Calu3 (cell line): Measurements from ENCODE around the gene UQCC3. TPM values are rescaled to one million over a fixed set of nuclear protein-coding genes. Genes with fewer than 3 reads are reported as not detected.

Source experiments
- BruUV-seq: library from RNA; stranded (reverse); fragments of 400-500 nt; replicated peaks from 2 replicates; lab custom pipeline; 2021; lab: Mats Ljungman, UMichigan
- CTCF ChIA-PET: fragments of 300-600 bp; sonication (Branson Sonifier 250); formaldehyde crosslinking; loops from one replicate; lab custom pipeline; 2022; ENCODE audit warnings: antibody characterized with exemption; lab: Charles Lee
- DNase-seq: peaks from one replicate; pipeline ENCODE4 v3.0.0; 2022
- H3K27ac Mint-ChIP-seq: one replicate; pipeline ENCODE4 v1.8.0; 2022; ENCODE audit warnings: mixed read lengths; ENCODE audit not compliant: unreplicated experiment
- H3K27me3 Mint-ChIP-seq: one replicate; pipeline ENCODE4 v1.8.0; 2022; ENCODE audit warnings: mixed read lengths; ENCODE audit not compliant: unreplicated experiment
- H3K36me3 Mint-ChIP-seq: one replicate; pipeline ENCODE4 v1.8.0; 2022; ENCODE audit warnings: mild to moderate bottlenecking, moderate library complexity, mixed read lengths; ENCODE audit not compliant: insufficient read depth, unreplicated experiment
- H3K4me1 Mint-ChIP-seq: one replicate; pipeline ENCODE4 v1.8.0; 2022; ENCODE audit warnings: mild to moderate bottlenecking, low read depth, mixed read lengths; ENCODE audit not compliant: unreplicated experiment
- H3K4me3 Mint-ChIP-seq: one replicate; pipeline ENCODE4 v1.8.0; 2022; ENCODE audit warnings: mild to moderate bottlenecking, low read depth, moderate library complexity, mixed read lengths; ENCODE audit not compliant: unreplicated experiment
- H3K9me3 Mint-ChIP-seq: one replicate; pipeline ENCODE4 v1.8.0; 2022; ENCODE audit warnings: low read depth, mixed read lengths; ENCODE audit not compliant: unreplicated experiment
- CTCF ChIP-seq: fragments of 200-600 bp; IDR thresholded peaks from one replicate; pipeline ENCODE4 v1.8.0; 2022; ENCODE audit warnings: antibody characterized with exemption; ENCODE audit not compliant: unreplicated experiment
- intact Hi-C: fragments of 100-400 bp; cut with micrococcal nuclease; formaldehyde crosslinking; loops from one replicate; pipeline ENCODE4 v1.10.0; 2022; ENCODE audit not compliant: unreplicated experiment
- total RNA-seq: library from RNA; stranded (reverse); gene quantifications from 2 replicates; pipeline ENCODE4 v1.2.3, GENCODE V29; 2022

The UQCC3 gene
- total RNA-seq, 1 experiment from 2014 or later: 11.4 TPM

GRCh38 chr11:62644220-62644619 lies 27.3 kb upstream of the UQCC3 start:
- Mint-ChIP-seq H3K9me3 (no peaks in the 10 kb centered on the region), H3K27ac (no peak overlapping the region), H3K4me1 (no peaks in the 10 kb centered on the region), H3K36me3 (peaks cover 68% of the 10 kb centered on the region), H3K27me3 (no peaks in the 10 kb centered on the region), H3K4me3 (peak overlapping the region; percentile 93)
- TF ChIP-seq CTCF: no peak
- DNase-seq: no peak
- BruUV-seq: no TSS peak
- CTCF ChIA-PET: no interaction called here
- intact Hi-C loops: no loop called here

GRCh38 chr11:62645671-62645945 lies 25.9 kb upstream of the UQCC3 start:
- no TSS peak for BruUV-seq
- CTCF ChIA-PET: interaction anchor here (0.9 to 1.1 kb wide), 3 partner anchors 24 to 54 kb away, joined by 3 to 4 read pairs (median 3); partner anchors contain the start of genes B3GAT3 and TUT1
- intact Hi-C loops: no loop called here

GRCh38 chr11:62645946-62646824 lies 25.3 kb upstream of the UQCC3 start, which contains the start of gene GANAB:
TSS of gene GANAB (minus strand) at chr11:62646613. CDS start at chr11:62646599, 14 bp downstream.
- CTCF ChIA-PET: interaction anchor here (0.6 to 1.1 kb wide), 6 partner anchors 24 to 392 kb away, joined by 3 to 6 read pairs (median 4); partner anchors contain the start of genes B3GAT3 and TUT1
- no peaks in the 10 kb centered on the region for H3K4me1 Mint-ChIP-seq
- BruUV-seq: TSS peak; percentile 31
- intact Hi-C loops: loop anchor here (1.0 kb wide), 1 partner anchor 10 kb away; no protein-coding TSS in a partner anchor
- TF ChIP-seq CTCF: no peak
- H3K27ac Mint-ChIP-seq: peak within 1 kb of the TSS; percentile 91
- no peaks in the 10 kb centered on the region for H3K27me3 Mint-ChIP-seq
- H3K9me3 Mint-ChIP-seq: no peaks in the 10 kb centered on the region
- peaks cover 51% of the 10 kb centered on the region for H3K36me3 Mint-ChIP-seq
- peak within 1 kb of the TSS; percentile 93 for H3K4me3 Mint-ChIP-seq
- DNase-seq: peak; percentile 98

More at GRCh38 chr11:62645671-62645945, 25.9 kb upstream of the UQCC3 start:
- DNase-seq: no peak
- TF ChIP-seq CTCF: no peak
- no peaks in the 10 kb centered on the region for H3K9me3 Mint-ChIP-seq
- peak overlapping the region; percentile 91 for H3K27ac Mint-ChIP-seq
- no peaks in the 10 kb centered on the region for H3K4me1 Mint-ChIP-seq
- H3K4me3 Mint-ChIP-seq: peak overlapping the region; percentile 93
- peaks cover 55% of the 10 kb centered on the region for H3K36me3 Mint-ChIP-seq
- no peaks in the 10 kb centered on the region for H3K27me3 Mint-ChIP-seq

- no peak for TF ChIP-seq CTCF
- H3K9me3 Mint-ChIP-seq: no peaks in the 10 kb centered on the region
- CTCF ChIA-PET: interaction anchor here (0.6 kb wide), 2 partner anchors 25 to 392 kb away, joined by 3 to 6 read pairs; no protein-coding TSS in a partner anchor
- no peak for DNase-seq
- no TSS peak for BruUV-seq
- H3K36me3 Mint-ChIP-seq: peaks cover 46% of the 10 kb centered on the region
- no peaks in the 10 kb centered on the region for H3K27me3 Mint-ChIP-seq
- peak overlapping the region; percentile 93 for H3K4me3 Mint-ChIP-seq
- H3K4me1 Mint-ChIP-seq: no peaks in the 10 kb centered on the region
- peak overlapping the region; percentile 91 for H3K27ac Mint-ChIP-seq
- intact Hi-C loops: loop anchor here (1.0 kb wide), 1 partner anchor 11 kb away; no protein-coding TSS in a partner anchor
These were observed 24.5 kb upstream of the UQCC3 start for GRCh38 chr11:62646825-62647608.
